ENCODE data around the gene SEMA4B.

The SEMA4B gene

DNA sequence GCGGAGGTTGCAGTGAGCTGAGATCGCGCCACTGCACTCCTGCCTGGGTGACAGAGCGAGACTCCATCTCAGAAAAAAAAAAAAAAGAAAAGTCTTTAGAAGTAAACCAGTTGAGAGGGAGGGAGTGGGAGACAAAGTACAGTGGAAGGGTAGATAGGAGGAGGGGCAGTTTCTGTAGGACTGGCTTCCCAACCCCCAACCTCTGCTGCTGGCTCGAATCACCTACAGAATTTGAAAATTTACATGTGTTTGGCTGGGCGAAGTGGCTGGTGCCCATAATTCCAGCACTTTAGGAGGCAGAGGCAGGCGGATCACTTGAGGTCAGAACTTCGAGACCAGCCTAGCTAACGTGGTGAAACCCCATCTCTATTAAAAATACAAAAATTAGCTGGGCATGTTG is 24.1 kb upstream of the SEMA4B start:
- H3K36me3 ChIP-seq (replicated peaks): no peaks in the 10 kb centered on the region
- no peak overlapping the region for H3K27ac ChIP-seq
- in situ Hi-C loops (cut with HindIII; ENCODE audit: low pct_ligation_motif_present, low sequenced_read_pairs): no loop called here
- no peaks in the 10 kb centered on the region for H3K27me3 ChIP-seq (replicated peaks)
- no peak for DNase-seq
- no peak overlapping the region for H3K4me3 ChIP-seq (ENCODE audit: low read depth, low read length)
- TF ChIP-seq CTCF (IDR thresholded peaks at IDR 0.05; ENCODE audit: low read depth, low read length, missing control alignments): no peak

GRCh38 chr15:90178468-90179435 is 22.4 kb upstream of the SEMA4B start:
- DNase-seq: no peak
- Histone ChIP-seq H3K4me3 (ENCODE audit: low read depth, low read length) (no peak overlapping the region), H3K27me3 (replicated peaks) (no peaks in the 10 kb centered on the region)

DNA sequence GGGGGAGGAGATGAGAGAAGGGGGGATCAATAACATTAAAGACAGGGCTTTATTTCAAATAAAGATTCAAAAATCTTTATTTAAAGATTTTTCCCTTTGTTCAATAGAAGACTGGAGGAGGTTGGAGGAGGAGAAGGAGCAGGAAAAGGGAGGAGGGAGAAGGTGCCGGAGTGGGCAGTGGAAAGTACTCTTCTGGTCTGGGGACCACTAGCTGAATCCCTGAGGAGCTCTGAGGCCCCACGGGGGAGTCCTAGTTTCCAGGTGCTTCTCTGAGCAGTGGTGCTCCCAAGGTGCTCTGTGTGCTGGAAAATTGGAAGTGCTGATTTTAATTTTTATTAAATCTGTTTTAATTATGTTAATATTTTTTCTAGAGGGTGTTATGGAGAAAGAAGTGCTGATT is 19.4 kb upstream of the SEMA4B start:
- Histone ChIP-seq H3K27ac (no peak overlapping the region), H3K4me3 (ENCODE audit: low read depth, low read length) (no peak overlapping the region), H3K27me3 (replicated peaks) (no peaks in the 10 kb centered on the region), H3K36me3 (replicated peaks) (no peaks in the 10 kb centered on the region)
- in situ Hi-C loops (cut with HindIII; ENCODE audit: low pct_ligation_motif_present, low sequenced_read_pairs): no loop called here
- DNase-seq: no peak
- TF ChIP-seq CTCF (IDR thresholded peaks at IDR 0.05; ENCODE audit: low read depth, low read length, missing control alignments): no peak

More at GRCh38 chr15:90178468-90179435, 22.4 kb upstream of the SEMA4B start:
- H3K27ac ChIP-seq: no peak overlapping the region
- in situ Hi-C loops (cut with HindIII; ENCODE audit: low pct_ligation_motif_present, low sequenced_read_pairs): no loop called here
- no peak for TF ChIP-seq CTCF (IDR thresholded peaks at IDR 0.05; ENCODE audit: low read depth, low read length, missing control alignments)
- H3K36me3 ChIP-seq (replicated peaks): no peaks in the 10 kb centered on the region

DNA sequence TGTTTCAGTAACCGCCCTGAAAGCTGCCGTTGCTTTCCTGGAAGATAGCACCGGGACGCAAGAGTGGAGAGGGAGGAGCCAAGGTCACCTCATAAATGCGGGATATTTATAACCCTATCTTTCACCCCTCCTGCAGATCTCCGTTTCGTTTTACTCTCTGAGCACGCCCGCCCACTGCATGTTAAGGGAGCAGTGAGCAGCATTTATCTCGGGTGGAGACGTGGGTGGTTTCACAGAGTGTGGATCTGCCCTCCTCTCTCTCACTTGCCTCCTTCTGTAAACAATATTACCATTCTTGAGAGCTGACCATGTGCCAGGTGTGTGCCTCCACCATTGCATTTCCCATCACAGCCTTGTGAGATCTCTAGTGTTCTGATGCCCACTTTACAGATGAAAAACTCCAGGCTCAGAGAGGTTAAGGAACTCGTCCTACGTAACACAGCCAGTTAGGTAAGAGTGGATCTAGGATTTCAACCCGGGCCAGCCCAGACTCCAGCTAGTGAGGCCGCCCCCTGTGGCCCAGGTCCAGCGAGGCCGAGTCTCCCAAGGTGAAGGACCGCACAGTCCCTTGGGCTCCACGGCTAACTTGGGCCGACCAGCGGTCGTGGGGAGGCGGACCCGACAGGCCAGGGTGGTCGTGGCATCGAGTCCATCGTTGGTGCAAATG is 16.9 kb upstream of the SEMA4B start:
- DNase-seq: no peak
- in situ Hi-C loops (cut with HindIII; ENCODE audit: low pct_ligation_motif_present, low sequenced_read_pairs): no loop called here
- no peak overlapping the region for H3K27ac ChIP-seq
- H3K27me3 ChIP-seq (replicated peaks): no peaks in the 10 kb centered on the region
- peak overlapping the region; percentile 63 for H3K4me3 ChIP-seq (ENCODE audit: low read depth, low read length)
- TF ChIP-seq CTCF (IDR thresholded peaks at IDR 0.05; ENCODE audit: low read depth, low read length, missing control alignments): no peak
- H3K36me3 ChIP-seq (replicated peaks): no peaks in the 10 kb centered on the region

- Histone ChIP-seq H3K36me3 (replicated peaks) (no peaks in the 10 kb centered on the region), H3K27ac (no peak overlapping the region), H3K4me3 (ENCODE audit: low read depth, low read length) (peak overlapping the region; percentile 63), H3K27me3 (replicated peaks) (no peaks in the 10 kb centered on the region)
- in situ Hi-C loops (cut with HindIII; ENCODE audit: low pct_ligation_motif_present, low sequenced_read_pairs): no loop called here
- TF ChIP-seq CTCF (IDR thresholded peaks at IDR 0.05; ENCODE audit: low read depth, low read length, missing control alignments): no peak
- DNase-seq: no peak
Measured at GRCh38 chr15:90184786-90185704, 16.1 kb upstream of the SEMA4B start.
